ENCODE measurements around the gene ARHGAP44. TPM values are rescaled to one million over a fixed set of nuclear protein-coding genes. Genes with fewer than 3 reads are reported as not detected.

ARHGAP44 gene
- total RNA-seq, 1 donor from 2014 or later, result 0.39 TPM

DNA sequence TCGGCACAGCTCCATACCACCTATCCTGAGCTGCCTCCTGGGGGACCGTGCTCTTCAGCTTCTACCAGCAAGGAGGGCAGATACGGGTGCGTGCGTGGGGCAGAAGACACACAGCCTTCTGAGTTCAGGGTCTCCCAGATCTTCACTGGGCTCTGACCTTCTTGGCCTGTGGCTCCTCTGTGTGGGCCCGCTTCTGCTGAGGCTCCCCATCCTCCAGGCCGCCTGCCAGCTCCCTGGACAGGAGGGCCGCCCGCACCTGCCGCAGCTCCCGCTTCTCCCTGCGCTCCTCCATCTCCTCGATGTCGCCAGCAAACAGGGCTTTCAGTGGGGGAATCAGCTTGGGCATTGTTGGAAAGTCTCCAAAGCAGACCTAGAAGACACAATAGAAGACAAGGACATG, 203.4 kb downstream of the ARHGAP44 start:
- no peak for DNase-seq (ENCODE audit: low read depth in 2 of 2)

DNA sequence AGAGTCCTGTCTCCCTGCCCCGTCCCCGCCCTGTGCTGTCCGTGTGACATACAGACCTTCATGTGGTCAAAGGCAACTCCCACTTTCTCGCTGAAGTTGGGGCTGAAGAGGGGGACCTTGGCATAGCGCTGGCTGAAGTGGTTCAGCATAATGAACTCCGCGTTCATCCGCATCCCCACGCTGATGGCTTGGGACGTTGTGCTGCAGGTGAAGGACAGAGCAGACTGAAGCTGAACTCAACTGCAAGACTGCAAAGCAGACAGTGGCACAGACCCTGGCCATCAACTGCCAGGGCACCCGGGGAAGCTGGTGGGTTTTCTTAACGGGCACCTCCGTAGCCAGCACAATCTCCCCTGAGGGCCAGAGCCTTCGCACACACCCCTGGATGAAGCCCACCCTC, 204.3 kb downstream of the ARHGAP44 start:
- DNase-seq (ENCODE audit: low read depth in 2 of 2), result no peak

DNA sequence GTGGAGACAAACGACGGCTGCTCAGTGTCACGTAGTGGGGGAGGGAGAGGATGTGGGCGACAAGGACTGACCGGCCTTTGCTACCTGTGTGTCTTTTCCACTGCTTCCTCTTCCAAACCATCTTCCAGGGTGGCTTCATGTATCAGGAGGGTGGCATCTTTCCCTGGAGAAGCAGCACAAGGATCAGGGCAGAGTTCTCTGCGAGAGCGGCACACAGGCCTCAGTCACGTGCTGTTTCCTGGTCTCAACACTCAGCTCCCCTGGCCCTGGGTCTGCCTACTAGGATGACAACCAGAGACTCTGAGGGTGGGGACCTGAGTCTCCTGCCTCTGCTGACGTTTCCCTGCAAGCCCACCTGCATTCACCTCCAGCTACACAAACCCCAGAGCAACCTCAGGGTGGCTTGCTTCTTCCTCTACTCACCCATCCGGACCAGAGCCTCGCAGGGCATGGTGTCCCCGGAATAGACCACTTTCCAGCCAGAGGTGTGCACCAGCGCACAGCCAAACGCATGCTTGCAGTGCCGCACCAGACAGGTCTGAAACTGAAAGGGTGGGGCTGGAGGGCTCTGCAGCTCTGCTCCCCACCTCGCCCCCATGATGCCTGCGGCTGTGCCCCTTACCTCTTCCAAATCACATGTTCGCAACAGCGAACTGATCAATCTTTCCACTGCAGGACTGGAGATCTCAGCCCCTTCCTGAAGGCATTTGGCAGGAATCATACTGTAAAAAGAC, 205.2 kb downstream of the ARHGAP44 start:
- DNase-seq (ENCODE audit: low read depth in 2 of 2), result no peak

DNA sequence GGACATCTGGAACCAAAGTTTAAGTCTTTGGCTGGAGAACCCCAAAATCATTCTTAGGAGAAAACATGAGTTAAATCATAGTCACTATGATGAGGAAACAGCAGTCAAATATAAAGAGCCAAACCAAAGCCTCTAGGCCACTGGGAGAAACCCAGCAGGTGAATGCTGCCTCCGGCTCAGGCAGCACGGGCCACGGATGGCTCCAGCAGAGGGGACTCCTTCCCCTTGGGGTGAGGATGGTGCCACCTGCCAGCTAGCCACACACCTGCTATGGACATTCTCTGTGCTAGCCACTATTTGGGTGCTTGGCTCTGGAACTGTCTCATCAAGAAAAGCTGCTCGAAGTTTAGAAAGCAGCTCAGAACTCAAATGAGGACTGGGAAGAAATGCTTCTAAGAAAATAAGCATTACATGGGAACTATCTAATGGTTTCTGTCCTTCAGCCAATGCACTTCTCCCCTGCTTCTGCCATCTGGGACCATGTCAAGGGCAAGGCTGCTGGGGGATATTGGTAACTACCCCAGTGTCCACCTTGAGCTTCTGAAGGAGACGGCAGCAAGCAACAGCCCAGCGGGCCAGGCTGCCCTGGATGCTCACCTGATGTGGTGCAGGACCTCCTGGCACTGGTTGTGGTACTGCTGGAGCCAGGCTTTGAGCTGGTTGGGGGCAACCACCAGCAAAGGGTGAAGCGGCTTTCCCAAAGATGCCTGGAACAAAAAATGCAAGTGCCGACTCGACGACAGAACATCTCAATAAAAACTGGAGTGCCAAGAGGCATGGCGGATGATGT, 206.0 kb downstream of the ARHGAP44 start:
- DNase-seq (ENCODE audit: low read depth in 2 of 2), result no peak

DNA sequence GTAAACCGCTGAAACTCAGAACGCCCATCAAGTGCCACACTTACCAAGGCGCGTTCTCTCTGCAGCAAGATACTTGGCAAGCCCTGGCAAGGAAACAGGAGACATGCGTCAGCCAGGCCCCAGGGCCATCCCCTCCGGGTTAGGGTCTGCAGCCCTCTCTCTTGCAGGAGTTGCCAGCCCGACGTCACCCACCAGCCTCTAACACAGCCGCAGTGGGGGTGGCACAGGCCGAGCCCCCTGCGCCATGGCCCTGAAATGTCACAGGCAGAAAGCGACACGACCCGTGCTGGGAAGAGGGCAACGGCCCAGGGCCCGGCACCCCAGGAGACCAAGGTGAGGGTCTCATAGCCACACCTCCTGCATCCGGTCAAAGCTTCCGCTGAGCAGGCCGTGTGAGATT, 206.6 kb downstream of the ARHGAP44 start:
- no peak for DNase-seq (ENCODE audit: low read depth in 2 of 2)

DNA sequence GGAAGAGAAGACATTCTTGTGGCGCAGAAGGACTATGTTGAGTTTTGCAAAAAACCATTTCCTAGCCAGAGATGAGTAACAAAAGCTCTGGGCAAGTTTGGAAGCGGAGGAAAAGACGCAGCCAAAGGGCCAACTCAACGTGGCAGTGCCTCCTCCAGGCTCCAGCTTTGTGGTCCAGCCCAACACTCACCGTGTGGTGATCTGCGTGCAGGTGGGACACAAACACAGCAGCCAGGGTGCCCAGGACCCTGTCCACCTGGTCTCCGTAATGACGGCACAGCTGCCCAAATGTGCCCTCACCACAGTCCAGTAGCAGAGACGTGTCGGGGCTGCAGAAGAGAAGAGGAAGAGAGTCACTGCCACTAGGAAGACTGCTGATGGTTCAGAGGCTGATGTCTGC, 207.1 kb downstream of the ARHGAP44 start:
- DNase-seq (ENCODE audit: low read depth in 2 of 2), result no peak

DNA sequence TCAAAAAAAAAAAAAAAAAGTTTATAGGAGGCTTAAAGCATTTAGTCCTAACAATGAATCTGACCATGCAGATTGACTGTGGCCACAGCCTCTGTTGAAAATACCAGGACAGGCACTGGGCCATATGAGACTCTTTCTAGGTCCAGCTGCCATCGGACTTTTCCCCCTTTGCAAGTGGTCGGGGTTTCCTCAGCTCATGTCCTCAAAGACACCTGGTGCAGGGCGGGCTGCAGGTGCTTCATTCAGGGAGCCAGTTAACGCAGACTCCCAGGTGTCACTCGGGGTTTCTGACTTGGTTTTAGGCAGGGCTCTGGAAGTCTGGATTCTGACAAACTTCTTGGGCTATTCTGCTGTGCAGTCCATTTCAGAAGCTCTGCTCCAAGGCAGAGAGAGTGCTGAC, 207.6 kb downstream of the ARHGAP44 start:
- no peak for DNase-seq (ENCODE audit: low read depth in 2 of 2)

DNA sequence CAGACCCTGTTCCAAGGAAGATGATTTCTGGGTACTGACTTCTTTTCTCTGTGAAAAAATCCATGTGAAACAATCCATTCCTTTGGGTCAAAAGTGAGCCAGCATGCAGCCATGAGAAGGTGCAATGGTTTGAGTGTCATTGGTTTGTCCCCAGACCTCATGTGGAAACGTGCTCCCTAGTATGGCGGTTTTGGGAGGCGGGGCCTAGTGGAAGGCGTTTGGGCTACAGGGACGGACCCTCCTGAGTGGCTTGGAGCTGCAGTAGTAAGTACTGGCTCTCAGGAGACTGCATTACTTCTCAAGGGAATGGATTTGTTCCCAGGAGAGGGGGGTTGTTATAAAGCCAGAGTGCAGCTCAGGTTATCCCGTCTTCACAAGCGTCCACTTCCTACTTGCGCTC, 209.2 kb downstream of the ARHGAP44 start:
- DNase-seq (ENCODE audit: low read depth in 2 of 2), result no peak

DNA sequence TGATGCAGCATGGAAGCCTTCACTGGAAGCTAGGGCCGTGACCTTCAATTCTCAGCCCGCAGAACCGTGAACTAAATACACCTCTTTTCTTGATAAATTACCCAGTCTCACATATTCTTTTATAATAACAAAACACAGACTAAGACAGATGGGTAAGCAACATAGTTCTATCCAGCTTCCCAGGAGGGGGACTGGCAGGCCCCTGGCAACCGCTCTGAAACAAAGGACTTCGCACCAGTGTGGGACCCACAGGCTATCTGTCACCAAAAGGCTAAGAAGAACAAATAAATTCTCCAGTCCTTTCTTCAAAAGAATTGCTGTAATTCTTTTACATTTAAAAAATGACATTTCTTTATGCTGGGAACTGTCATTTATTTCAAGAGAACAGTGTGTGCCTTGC, 209.6 kb downstream of the ARHGAP44 start:
- no peak for DNase-seq (ENCODE audit: low read depth in 2 of 2)

DNA sequence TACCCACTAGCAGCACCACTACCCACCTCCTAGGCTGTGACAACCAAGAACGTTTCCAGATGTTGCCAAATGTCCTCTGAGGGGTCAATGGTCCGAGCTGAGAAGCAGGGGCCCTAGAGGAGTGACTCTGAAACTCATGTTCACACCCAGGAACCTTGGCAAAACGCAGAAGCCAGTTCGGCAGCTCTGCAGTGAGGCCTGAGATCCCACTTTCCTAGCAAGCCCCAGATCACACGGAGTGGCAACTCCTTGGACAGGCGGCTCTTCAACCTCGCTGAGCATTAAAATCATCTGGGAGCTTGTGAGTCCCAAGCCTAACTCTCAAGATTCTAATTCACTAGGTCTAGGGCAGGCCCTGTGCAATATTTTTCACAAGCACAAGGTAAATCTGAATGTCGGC, 211.3 kb downstream of the ARHGAP44 start:
- DNase-seq (ENCODE audit: low read depth in 2 of 2), result no peak

DNA sequence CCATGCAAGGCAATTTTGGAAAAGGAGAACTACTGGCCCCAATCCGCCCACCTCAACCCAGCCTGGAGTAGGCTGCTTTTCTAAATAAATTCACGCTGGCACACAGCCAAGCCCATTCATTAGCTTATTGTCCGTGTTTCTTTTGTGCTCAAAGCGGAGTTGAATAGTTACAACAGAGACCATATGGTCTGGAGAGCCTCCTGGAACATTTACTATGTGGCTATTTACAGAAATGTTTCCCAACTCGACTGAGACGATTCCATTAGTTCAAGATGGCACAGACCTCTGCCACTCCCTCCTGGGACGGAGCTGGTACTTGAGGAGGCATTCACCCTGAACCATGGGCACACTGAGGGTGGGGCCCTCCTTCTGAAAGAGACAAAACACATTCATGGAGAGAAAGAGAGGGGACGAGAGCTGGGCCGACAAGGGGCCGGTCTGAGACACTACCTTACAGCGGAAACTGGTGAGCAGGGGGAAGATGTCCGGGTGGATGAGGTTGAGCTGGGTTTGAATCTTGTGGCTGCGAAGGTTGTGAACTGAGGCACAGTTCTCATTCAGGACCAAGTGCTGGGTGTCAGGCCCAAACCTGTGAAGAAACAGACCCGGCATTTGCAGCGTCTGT, 212.8 kb downstream of the ARHGAP44 start:
- DNase-seq (ENCODE audit: low read depth in 2 of 2), result peak in 1 of 2 donors; percentile 17

DNA sequence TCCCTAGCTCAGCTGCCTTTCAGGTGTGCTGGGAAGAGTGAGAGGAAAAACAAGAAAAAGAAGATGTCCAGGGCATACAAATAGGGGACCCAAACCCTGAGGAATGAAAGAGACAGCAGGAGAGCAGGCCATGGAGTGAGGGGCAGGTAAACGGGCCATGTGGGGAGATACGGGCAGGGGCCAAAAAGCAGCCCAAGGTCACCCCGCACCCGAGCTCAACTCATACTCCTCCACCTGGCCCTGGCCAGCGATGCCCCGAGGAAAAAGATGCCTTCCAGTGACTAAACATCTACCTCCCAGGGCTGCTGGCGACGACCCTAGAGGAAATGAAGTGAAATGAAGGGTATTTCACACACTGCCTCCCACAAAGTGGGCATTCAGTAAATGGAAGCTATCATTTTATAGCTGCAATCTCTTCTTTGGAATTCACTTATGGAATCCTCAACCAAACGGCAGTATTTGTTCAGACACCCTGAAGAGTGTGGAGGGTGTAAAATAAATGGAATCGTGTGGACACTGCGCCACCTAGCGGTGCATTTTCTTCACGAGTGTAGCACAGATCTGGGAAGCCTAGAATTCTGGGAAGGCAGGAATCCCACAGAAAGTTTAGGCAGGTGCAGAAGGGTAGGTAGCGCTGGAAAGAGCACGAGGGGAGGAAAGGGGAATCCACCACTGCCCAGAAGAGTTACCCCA, 213.6 kb downstream of the ARHGAP44 start:
- peak; percentile 36 to 64 for DNase-seq (ENCODE audit: low read depth in 2 of 2)

DNA sequence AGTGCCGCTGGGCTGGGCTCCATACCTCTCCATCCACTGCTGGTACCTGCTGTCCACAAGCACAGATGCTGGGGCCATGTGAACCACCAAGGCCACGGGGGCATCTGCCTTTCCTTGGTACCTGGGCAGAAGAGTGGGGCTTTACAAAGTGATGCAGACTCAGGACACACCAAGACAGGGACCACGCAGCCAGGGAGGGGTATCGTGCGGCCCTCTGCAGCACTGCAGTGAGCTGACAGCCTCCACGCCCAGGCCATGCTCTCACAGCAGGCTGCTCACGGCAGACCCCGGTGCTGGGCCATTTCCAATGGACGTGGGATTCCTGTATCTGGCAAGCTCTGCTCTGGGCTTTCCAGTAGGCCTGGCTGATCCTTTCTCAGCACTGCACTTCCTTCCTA, 214.2 kb downstream of the ARHGAP44 start:
- DNase-seq (ENCODE audit: low read depth in 2 of 2), result no peak

DNA sequence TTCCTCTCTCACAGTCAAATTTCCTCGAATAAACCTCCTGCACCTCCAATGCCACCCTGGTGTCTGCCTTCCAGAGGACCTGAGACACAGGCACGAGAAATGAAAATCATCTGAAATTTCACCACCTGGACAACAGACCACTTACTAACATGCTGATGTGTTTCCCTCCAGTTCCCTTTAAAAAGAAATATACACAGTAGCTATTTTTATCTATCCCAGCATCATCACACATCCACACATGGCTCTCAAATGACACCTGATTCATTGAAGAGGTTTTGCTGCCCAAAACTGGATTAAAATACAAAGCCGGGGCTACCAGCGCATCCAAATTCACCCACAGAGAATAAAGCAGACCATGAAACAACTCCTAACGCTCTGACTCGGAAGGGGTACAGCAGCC, 214.6 kb downstream of the ARHGAP44 start:
- no peak for DNase-seq (ENCODE audit: low read depth in 2 of 2)

DNA sequence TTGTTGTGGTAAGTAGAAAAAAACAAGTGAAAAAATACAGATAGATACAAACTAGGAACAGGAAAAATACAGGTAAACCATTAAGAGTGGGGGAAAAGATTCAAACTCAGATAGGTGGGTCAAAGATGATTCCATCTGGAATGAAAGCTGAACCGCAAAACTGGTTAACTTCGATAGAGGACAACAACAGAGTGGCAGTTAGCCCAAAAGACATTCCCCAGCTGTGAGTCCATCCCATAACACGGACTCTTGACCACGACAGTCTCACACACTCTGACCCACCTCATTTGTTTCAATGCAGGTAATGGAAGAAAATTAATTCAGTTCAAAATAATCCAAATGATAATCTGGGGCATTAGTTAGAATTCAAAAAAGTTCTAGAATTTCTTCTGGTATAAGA, 215.0 kb downstream of the ARHGAP44 start:
- DNase-seq (ENCODE audit: low read depth in 2 of 2), result no peak

DNA sequence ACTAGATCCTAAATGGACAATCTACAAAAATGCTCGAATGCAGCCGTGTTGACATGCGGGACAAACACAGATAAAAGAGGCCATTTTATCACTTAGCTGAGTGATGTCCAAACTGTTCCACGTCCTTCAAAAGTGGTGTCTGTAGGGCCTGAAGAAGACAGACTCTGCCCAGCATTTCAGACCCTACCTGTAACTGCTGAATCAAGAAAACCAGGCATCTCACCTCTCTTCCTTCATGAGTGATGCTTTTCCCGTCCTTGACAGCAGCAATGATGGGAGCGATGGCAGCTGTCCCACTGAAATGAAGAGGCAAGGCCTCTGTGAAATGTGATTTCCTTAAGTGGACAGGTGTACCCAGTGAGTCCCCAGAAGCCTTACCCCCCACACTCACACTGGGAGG, 216.2 kb downstream of the ARHGAP44 start:
- DNase-seq (ENCODE audit: low read depth in 2 of 2), result no peak

DNA sequence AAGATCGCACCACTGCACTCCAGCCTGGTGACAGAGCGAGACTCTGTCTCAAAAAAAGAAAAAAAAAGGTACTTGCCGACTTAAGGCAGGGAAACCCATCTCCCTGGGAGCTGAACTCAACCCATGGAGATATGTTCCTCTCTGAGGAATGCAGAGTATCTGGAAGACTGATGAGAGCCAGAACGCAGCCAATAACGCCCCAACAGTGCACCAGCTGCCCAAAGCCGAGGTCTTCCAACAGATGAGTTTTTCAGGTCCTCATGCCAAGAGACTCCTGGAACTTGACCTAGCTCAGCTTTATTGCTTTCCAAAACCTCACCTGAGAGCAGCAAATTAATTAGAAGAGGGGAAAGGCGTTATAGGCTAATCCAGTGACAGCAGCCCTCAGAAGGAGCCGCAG, 219.2 kb downstream of the ARHGAP44 start:
- DNase-seq (ENCODE audit: low read depth in 2 of 2), result no peak

DNA sequence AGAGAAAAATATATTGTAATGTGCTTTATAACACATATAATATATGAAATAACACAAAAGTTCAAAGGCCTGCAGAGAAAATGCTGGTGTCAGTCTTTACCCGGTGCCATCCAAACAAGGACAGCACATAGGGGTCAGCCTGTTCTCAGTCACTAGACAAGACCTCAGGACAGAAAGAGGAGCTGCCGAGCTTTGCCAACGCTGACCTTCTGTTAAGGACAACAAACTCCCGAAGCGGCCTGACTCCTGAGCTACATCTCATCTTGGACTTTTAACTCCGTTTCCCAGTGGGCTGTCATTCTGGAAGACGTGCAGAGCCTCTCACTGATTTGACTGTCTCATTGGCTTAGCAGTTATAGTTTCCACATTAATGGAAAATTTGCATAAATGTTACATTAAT, 221.7 kb downstream of the ARHGAP44 start:
- DNase-seq (ENCODE audit: low read depth in 2 of 2), result no peak

DNA sequence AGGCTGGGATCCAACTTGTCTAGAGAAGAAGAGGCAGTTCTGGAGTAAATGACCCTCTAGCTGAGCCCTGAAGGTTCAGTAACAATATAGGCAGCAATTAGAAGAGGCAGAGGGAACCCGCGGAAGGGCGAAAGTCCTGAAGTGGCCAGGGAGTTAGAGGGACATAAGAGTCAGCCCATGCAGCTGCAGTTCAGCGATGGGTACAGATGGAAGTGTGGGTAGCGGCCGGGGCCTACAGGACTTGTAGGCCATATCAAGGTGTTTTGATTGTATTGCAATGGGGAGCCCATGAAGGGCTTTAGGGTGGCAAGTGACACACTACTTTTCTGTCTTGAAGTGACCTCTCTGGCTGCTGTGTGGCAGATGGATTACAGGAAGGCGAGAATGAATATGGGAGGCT, 225.5 kb downstream of the ARHGAP44 start:
- DNase-seq (ENCODE audit: low read depth in 2 of 2), result no peak

DNA sequence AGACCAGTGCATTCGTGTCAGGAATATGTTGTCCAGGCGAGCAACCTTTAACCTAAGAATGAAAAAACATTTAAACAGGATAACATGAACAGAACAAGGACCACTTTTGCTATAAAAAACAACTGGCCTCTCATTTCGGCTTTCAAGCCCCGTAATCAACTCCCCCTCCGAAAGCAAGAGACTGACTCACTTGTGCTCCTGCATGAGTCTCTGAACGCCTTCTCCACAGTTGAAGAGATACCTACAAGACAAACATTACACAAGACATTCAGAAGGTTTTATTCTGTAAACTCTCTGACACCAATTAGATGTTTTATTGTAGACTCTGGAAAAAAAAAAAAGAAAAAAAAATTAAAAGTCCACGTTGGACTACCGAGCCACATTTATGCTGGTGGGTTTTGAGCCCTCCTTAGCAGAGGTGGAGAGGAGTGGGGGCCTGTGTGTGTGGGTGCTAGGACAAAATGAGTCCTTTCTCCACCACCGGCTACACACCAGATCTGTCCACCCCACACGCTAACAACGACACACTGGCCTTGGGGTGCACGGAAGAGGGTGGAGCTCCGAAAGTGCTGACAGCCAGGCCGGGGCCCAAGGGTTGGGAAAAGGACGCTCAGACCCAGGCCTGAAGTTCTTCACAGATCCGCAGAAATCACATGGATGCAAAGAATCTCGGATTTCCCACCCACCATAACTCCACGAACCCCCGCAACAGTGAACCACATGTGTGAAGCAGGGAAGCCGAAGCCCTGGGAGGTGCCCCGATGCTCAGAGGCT, 227.8 kb downstream of the ARHGAP44 start:
- no peak for DNase-seq (ENCODE audit: low read depth in 2 of 2)
